Common myeloid progenitor, CD34-positive (primary cell): ENCODE results near the gene UPF2.

Experiments
- CTCF ChIA-PET: fragments of 350-600 bp; sonication (Branson Sonifier 250); formaldehyde crosslinking; loops from one replicate; lab custom pipeline; 2021; ENCODE audit warnings: antibody characterized with exemption; lab: Charles Lee
- POLR2A ChIA-PET: fragments of 350-600 bp; sonication (Branson Sonifier 250); formaldehyde crosslinking; loops from one replicate; lab custom pipeline; 2021; ENCODE audit warnings: antibody characterized with exemption; lab: Charles Lee
- DNase-seq, 3 donors: peaks; one replicate each; pipeline versions ENCODE4 v3.0.0 to v3.0.0-alpha.2; 2013
- H3K27ac ChIP-seq, 2 experiments: 1 replicate in 1 of 2; 2 replicates in 1 of 2; pipeline ENCODE4 v1.7.0; 2013; ENCODE audit warnings: inconsistent platforms in 2 of 2, low read length in 2 of 2, mild to moderate bottlenecking in 2 of 2, low read depth in 1 of 2, moderate library complexity in 1 of 2; ENCODE audit not compliant: severe bottlenecking in 2 of 2, insufficient read depth in 1 of 2, poor library complexity in 1 of 2
- H3K27me3 ChIP-seq, 5 experiments: replicated peaks in 2 of 5; 1 replicate in 3 of 5; 2 replicates in 2 of 5; pipeline versions ENCODE4 v1.6.1 to v1.7.0; 2013; ENCODE audit warnings: low read length in 4 of 5, mild to moderate bottlenecking in 2 of 5, moderate library complexity in 2 of 5, inconsistent platforms in 1 of 5; ENCODE audit not compliant: insufficient read depth in 5 of 5, control insufficient read depth in 4 of 5
- H3K36me3 ChIP-seq, 4 experiments: 1 replicate in 2 of 4; 2 replicates in 2 of 4; pipeline versions ENCODE4 v1.6.1 to v1.7.0; 2013; ENCODE audit warnings: low read length in 3 of 4, control low read depth in 1 of 4, mild to moderate bottlenecking in 1 of 4; ENCODE audit not compliant: control insufficient read depth in 4 of 4, insufficient read depth in 4 of 4
- H3K4me1 ChIP-seq, 4 experiments: 1 replicate in 3 of 4; 2 replicates in 1 of 4; pipeline versions ENCODE4 v1.6.1 to v1.7.1; 2013; ENCODE audit warnings: low read length in 3 of 4, mild to moderate bottlenecking in 3 of 4, control low read depth in 1 of 4, inconsistent platforms in 1 of 4, moderate library complexity in 1 of 4; ENCODE audit not compliant: control insufficient read depth in 4 of 4, insufficient read depth in 4 of 4; ENCODE audit errors: control extremely low read depth in 1 of 4
- H3K4me3 ChIP-seq, 7 experiments: 1 replicate in 4 of 7; 2 replicates in 3 of 7; pipeline versions ENCODE4 v1.5.1 to v1.7.0; 2013; ENCODE audit warnings: mild to moderate bottlenecking in 7 of 7, low read length in 6 of 7, moderate library complexity in 6 of 7, inconsistent platforms in 2 of 7, low read depth in 2 of 7, control low read depth in 1 of 7; ENCODE audit not compliant: insufficient read depth in 4 of 7, control insufficient read depth in 1 of 7; ENCODE audit errors: extremely low read depth in 1 of 7
- H3K9me3 ChIP-seq, 5 experiments: 1 replicate in 4 of 5; 2 replicates in 1 of 5; pipeline versions ENCODE4 v1.6.1 to v1.7.1; 2013; ENCODE audit warnings: low read length in 4 of 5, mild to moderate bottlenecking in 2 of 5, inconsistent platforms in 1 of 5, low read depth in 1 of 5, moderate library complexity in 1 of 5; ENCODE audit not compliant: control insufficient read depth in 4 of 5, insufficient read depth in 2 of 5; ENCODE audit errors: control extremely low read depth in 1 of 5
- WGBS: methylation state at CpG from one replicate; pipeline ENCODE4 v1.1.5; 2013; ENCODE audit not compliant: insufficient coverage; 5-methylcytosine and 5-hydroxymethylcytosine counted together

UPF2 gene

GRCh38 chr10:11951695-11952094 is 90.9 kb downstream of the UPF2 start:
- no peak overlapping the region for H3K27ac ChIP-seq
- POLR2A ChIA-PET, result no interaction called here
- WGBS, result 100% methylated on average over 3 of the region's 5 CpGs
- CTCF ChIA-PET, result interaction anchor here (1.0 to 1.7 kb wide), 2 partner anchors 9 to 29 kb away, joined by 3 to 5 read pairs; no protein-coding TSS in a partner anchor
- H3K27me3 ChIP-seq, result no peaks in the 10 kb centered on the region
- DNase-seq, result no peak
- no peaks in the 10 kb centered on the region for H3K4me1 ChIP-seq
- H3K36me3 ChIP-seq, result peaks cover 7 to 59% (median 40%) of the 10 kb centered on the region in 4 experiments
- H3K9me3 ChIP-seq, result no peaks in the 10 kb centered on the region
- no peak overlapping the region for H3K4me3 ChIP-seq

DNA sequence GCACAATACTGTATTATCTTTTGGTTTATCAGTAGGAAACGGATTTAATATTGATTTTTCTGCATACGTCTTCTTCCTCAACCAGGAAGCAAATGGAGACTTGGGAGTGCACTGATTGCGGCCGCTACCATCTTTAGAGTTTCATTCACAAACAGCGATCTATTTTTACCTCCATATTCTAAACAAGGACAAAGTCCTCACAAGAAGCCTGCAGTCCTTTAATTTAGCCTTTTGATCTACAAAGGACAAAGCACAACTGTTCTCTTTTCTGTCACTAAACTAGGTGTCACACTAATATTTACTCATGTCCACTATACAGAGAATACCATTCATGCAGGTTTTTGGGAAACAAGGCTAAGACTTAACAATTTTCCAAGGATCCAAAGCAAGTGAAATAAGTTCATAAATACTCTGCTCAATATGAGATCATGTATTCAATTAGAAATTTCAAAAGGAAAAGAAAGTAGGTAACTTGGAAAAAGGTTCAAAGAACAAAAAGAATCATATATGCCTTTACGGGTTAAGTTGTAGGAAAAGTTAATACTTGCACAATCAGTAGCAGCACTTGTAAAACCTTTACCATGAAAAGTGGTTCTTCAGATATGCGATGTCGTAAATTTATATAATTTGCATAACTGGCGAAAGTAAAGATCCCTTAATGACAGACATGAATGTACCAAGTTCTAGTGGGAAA is 92.1 kb downstream of the UPF2 start:
- Histone ChIP-seq H3K36me3 (peaks cover 7 to 50% (median 35%) of the 10 kb centered on the region in 4 experiments), H3K27me3 (no peaks in the 10 kb centered on the region), H3K4me1 (no peaks in the 10 kb centered on the region), H3K27ac (no peak overlapping the region), H3K4me3 (no peak overlapping the region), H3K9me3 (no peaks in the 10 kb centered on the region)
- WGBS, result 98% methylated on average over 8 of the region's 9 CpGs
- ChIA-PET POLR2A (no interaction called here), CTCF (interaction anchor here (1.7 kb wide), 1 partner anchor 10 kb away, joined by 5 read pairs; no protein-coding TSS in a partner anchor)
- DNase-seq, result no peak

- ChIA-PET POLR2A (no interaction called here), CTCF (interaction anchor here (1.0 kb wide), 1 partner anchor 38 kb away, joined by 3 read pairs; no protein-coding TSS in a partner anchor)
- DNase-seq, result no peak
- peaks cover 3 to 46% (median 33%) of the 10 kb centered on the region in 4 experiments for H3K36me3 ChIP-seq
- no peaks in the 10 kb centered on the region for H3K9me3 ChIP-seq
- no peaks in the 10 kb centered on the region for H3K27me3 ChIP-seq
- no peak overlapping the region for H3K27ac ChIP-seq
- H3K4me1 ChIP-seq, result no peaks in the 10 kb centered on the region
- 93% methylated on average over 1 of the region's 2 CpGs for WGBS
- H3K4me3 ChIP-seq, result no peak overlapping the region
Measured at GRCh38 chr10:11949152-11949551, 93.5 kb downstream of the UPF2 start.

- CTCF ChIA-PET, result interaction anchor here (1.7 kb wide), 1 partner anchor 10 kb away, joined by 5 read pairs; no protein-coding TSS in a partner anchor
- Histone ChIP-seq H3K4me1 (no peaks in the 10 kb centered on the region), H3K4me3 (no peak overlapping the region), H3K9me3 (no peaks in the 10 kb centered on the region), H3K27me3 (no peaks in the 10 kb centered on the region), H3K27ac (no peak overlapping the region), H3K36me3 (peaks cover 3 to 56% (median 35%) of the 10 kb centered on the region in 4 experiments)
- POLR2A ChIA-PET, result no interaction called here
- DNase-seq, result no peak
- WGBS, result 97% methylated on average over 7 of the region's 8 CpGs
Measured at GRCh38 chr10:11946652-11947051, 96.0 kb downstream of the UPF2 start.

- peaks cover 16 to 62% (median 39%) of the 10 kb centered on the region in 4 experiments for H3K36me3 ChIP-seq
- WGBS, result 98% methylated on average over 5 of the region's 8 CpGs
- DNase-seq, result no peak
- ChIA-PET POLR2A (no interaction called here), CTCF (interaction anchor here (0.6 to 2.0 kb wide), 3 partner anchors 10 to 456 kb away, joined by 3 to 5 read pairs (median 3); no protein-coding TSS in a partner anchor)
- H3K4me3 ChIP-seq, result no peak overlapping the region
- H3K9me3 ChIP-seq, result no peaks in the 10 kb centered on the region
- no peak overlapping the region for H3K27ac ChIP-seq
- H3K4me1 ChIP-seq, result no peaks in the 10 kb centered on the region
- H3K27me3 ChIP-seq, result no peaks in the 10 kb centered on the region
Measured at GRCh38 chr10:11936389-11937152, 106.0 kb downstream of the UPF2 start.

GRCh38 chr10:11934262-11934661 is 108.3 kb downstream of the UPF2 start:
- no peaks in the 10 kb centered on the region for H3K27me3 ChIP-seq
- no peaks in the 10 kb centered on the region for H3K4me1 ChIP-seq
- ChIA-PET POLR2A (interaction anchor here (0.5 kb wide), 1 partner anchor 82 kb away, joined by 3 read pairs; no protein-coding TSS in a partner anchor), CTCF (interaction anchor here (0.6 kb wide), 1 partner anchor 168 kb away, joined by 3 read pairs; no protein-coding TSS in a partner anchor)
- H3K4me3 ChIP-seq, result no peak overlapping the region
- H3K36me3 ChIP-seq, result peaks cover 11 to 69% (median 50%) of the 10 kb centered on the region in 4 experiments
- 67% methylated on average over 1 of the region's 7 CpGs for WGBS
- H3K9me3 ChIP-seq, result no peaks in the 10 kb centered on the region
- H3K27ac ChIP-seq, result no peak overlapping the region
- DNase-seq, result no peak
